GM10266 (cell line): Measurements from ENCODE around the gene MCM7.

Experiments used
- DNase-seq: peaks from one replicate; pipeline ENCODE4 v3.0.0; 2012; ENCODE audit errors: extremely low spot score
- TF ChIP-seq, protein P1 (sequence below): IDR thresholded peaks from 2 replicates; pipeline ENCODE4 v1.5.1; 2012; ENCODE audit warnings: mild to moderate bottlenecking, low read depth; ENCODE audit not compliant: control insufficient read depth, insufficient read depth; ENCODE audit errors: missing control alignments

Gene MCM7

GRCh38 chr7:100069991-100070390, 31.2 kb downstream of the MCM7 start:
- TF ChIP-seq, protein P1, sequence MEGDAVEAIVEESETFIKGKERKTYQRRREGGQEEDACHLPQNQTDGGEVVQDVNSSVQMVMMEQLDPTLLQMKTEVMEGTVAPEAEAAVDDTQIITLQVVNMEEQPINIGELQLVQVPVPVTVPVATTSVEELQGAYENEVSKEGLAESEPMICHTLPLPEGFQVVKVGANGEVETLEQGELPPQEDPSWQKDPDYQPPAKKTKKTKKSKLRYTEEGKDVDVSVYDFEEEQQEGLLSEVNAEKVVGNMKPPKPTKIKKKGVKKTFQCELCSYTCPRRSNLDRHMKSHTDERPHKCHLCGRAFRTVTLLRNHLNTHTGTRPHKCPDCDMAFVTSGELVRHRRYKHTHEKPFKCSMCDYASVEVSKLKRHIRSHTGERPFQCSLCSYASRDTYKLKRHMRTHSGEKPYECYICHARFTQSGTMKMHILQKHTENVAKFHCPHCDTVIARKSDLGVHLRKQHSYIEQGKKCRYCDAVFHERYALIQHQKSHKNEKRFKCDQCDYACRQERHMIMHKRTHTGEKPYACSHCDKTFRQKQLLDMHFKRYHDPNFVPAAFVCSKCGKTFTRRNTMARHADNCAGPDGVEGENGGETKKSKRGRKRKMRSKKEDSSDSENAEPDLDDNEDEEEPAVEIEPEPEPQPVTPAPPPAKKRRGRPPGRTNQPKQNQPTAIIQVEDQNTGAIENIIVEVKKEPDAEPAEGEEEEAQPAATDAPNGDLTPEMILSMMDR: no peak

GRCh38 chr7:100066953-100067352, 34.2 kb downstream of the MCM7 start:
- TF ChIP-seq, protein P1: no peak
- DNase-seq: no peak

More at GRCh38 chr7:100069991-100070390, 31.2 kb downstream of the MCM7 start:
- no peak for DNase-seq

DNA sequence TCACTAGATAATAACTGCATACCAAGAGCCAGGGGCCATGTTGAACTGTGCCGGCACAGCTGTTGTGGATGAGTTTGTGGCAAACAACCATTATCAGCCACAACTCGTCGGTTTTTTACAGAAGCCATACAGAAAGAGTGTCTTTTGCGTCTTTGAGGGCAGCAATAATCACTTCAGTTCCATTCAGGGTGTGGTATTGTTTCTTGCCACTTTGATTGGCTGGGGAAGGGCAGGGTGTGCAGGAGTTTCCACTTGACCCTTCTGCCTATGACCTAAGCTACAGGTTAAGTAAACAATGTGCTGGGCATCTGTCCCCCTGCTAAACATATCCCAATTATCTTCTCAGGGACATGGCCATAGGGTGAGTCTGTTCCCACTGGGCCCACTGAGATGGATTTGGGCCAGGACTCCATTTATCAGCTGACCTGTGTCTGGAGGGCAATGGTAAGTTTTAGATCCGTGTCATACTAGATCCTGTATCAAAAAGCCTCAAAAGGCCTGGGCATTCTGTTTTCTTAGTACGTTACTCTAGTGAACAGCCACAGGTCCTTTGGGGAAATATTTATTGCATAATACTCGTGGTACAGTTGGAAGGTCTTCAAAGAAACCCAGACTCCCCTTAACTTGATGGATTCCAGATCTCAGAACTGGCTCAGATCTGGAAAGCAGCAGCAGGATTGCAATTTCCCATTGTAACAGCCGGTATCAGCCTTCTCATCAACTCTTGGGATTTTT, 35.6 kb downstream of the MCM7 start:
- TF ChIP-seq, protein P1: no peak
- no peak for DNase-seq

GRCh38 chr7:100064162-100064561, 37.0 kb downstream of the MCM7 start:
- no peak for DNase-seq
- TF ChIP-seq, protein P1: no peak

GRCh38 chr7:100063376-100063775, 37.8 kb downstream of the MCM7 start:
- no peak for DNase-seq
- TF ChIP-seq, protein P1: no peak

- TF ChIP-seq, protein P1: no peak
- no peak for DNase-seq
Measured at GRCh38 chr7:100061518-100062193, 39.5 kb downstream of the MCM7 start.

GRCh38 chr7:100059251-100059739, 41.9 kb downstream of the MCM7 start:
- no peak for DNase-seq
- TF ChIP-seq, protein P1: no peak
